Peyer's patch (tissue), 4 donors: Measurements from ENCODE around the gene SNRPA. TPM values are rescaled to one million over a fixed set of nuclear protein-coding genes. Genes with fewer than 3 reads are reported as not detected.
A peak's percentile ranks its signal among the peaks of the same experiment; 100 is the strongest.
"Not testable (repeated sequence)": the region's sequence is repeated elsewhere in the genome, so short reads cannot be mapped to it uniquely, and the experiment has no call there.

Source experiments
- DNase-seq, 3 donors: peaks; one replicate each; pipeline ENCODE4 v3.0.0-alpha.2; 2017 to 2019
- H3K27ac ChIP-seq, 4 donors: fragments of 200-600 bp; sonication (generic); one replicate each; pipeline ENCODE4 v1.5.1; 2016 to 2019
- H3K27me3 ChIP-seq, 2 donors: fragments of 200-600 bp; sonication (generic); one replicate each; pipeline ENCODE4 v1.5.1; 2019
- H3K36me3 ChIP-seq, 3 donors: fragments of 200-600 bp; sonication (generic); one replicate each; pipeline ENCODE4 v1.5.1; 2016 to 2019
- H3K4me1 ChIP-seq, 4 donors: fragments of 200-600 bp; sonication (generic); one replicate each; pipeline ENCODE4 v1.5.1; 2016 to 2019
- H3K4me3 ChIP-seq, 4 donors: fragments of 200-600 bp; sonication (generic); 1 replicate in 3 of 4; 2 replicates in 1 of 4; pipeline ENCODE4 v1.5.1; 2016 to 2019; ENCODE audit warnings: mild to moderate bottlenecking in 1 of 4
- H3K9me3 ChIP-seq, 4 donors: fragments of 200-600 bp; sonication (generic); one replicate each; pipeline ENCODE4 v1.5.1; 2016 to 2019; ENCODE audit warnings: mild to moderate bottlenecking in 1 of 4
- CTCF ChIP-seq, 6 experiments: fragments of 450-650 bp in 4 of 6; fragments of 200-600 bp in 2 of 6; sonication (generic) in 1 of 6; IDR thresholded peaks; one replicate each; pipeline ENCODE4 v1.5.1; 2017 to 2019; ENCODE audit warnings: antibody characterized with exemption in 6 of 6, mild to moderate bottlenecking in 3 of 6, moderate library complexity in 1 of 6
- POLR2A ChIP-seq, 2 donors: fragments of 450-650 bp; IDR thresholded peaks; one replicate each; pipeline ENCODE4 v1.5.1; 2017; ENCODE audit warnings: antibody characterized with exemption in 2 of 2, mild to moderate bottlenecking in 2 of 2, moderate library complexity in 2 of 2
- small RNA-seq, 2 donors: library from RNA; depleted of rRNA; stranded (forward); fragments of <200 nt; gene quantifications; one replicate each; pipeline ENCODE3, GENCODE V24; 2016
- total RNA-seq, 4 donors: library from RNA; depleted of rRNA; stranded (reverse); fragments of >200 nt; gene quantifications; one replicate each; pipeline ENCODE4 v1.1.0, GENCODE V29; 2016

Gene SNRPA
- total RNA-seq, 4 donors from 2014 or later, result 44.5 to 104 (median 72.1) TPM

GRCh38 chr19:40810649-40811408 lies 59.8 kb downstream of the SNRPA start:
- peaks cover 0 to 22% (median 0%) of the 10 kb centered on the region in 3 donors for H3K36me3 ChIP-seq
- H3K4me1 ChIP-seq, result peaks cover 0 to 54% (median 16%) of the 10 kb centered on the region in 4 donors
- H3K9me3 ChIP-seq, H3K27me3 ChIP-seq: not testable (repeated sequence)
- TF ChIP-seq CTCF (IDR thresholded peaks at IDR 0.05), result peak in 3 of 6 experiments; percentile 20 to 44 (median 35)
- peak overlapping the region; percentile 32 to 62 (median 48) for H3K4me3 ChIP-seq
- H3K27ac ChIP-seq, result peak overlapping the region; percentile 34 to 80 (median 74)
- DNase-seq, result peak; percentile 55 to 92 (median 87)

GRCh38 chr19:40811478-40812341 lies 60.7 kb downstream of the SNRPA start:
- H3K36me3 ChIP-seq, result peaks cover 0 to 22% (median 0%) of the 10 kb centered on the region in 3 donors
- H3K4me3 ChIP-seq, result peak overlapping the region; percentile 32 to 62 (median 48)
- no peaks in the 10 kb centered on the region for H3K9me3 ChIP-seq
- no peak for TF ChIP-seq CTCF (IDR thresholded peaks at IDR 0.05)
- no peak for TF ChIP-seq POLR2A (IDR thresholded peaks at IDR 0.05)
- peak in 1 of 3 donors; percentile 62 for DNase-seq
- peaks cover 0 to 45% (median 9%) of the 10 kb centered on the region in 4 donors for H3K4me1 ChIP-seq
- no peaks in the 10 kb centered on the region for H3K27me3 ChIP-seq
- peak overlapping the region; percentile 34 to 80 (median 74) for H3K27ac ChIP-seq

- not testable (repeated sequence) for H3K27me3 ChIP-seq, DNase-seq, H3K4me3 ChIP-seq, H3K9me3 ChIP-seq
- H3K4me1 ChIP-seq, result peaks cover 0 to 36% (median 4%) of the 10 kb centered on the region in 4 donors
- peaks cover 0 to 15% (median 0%) of the 10 kb centered on the region in 3 donors for H3K36me3 ChIP-seq
- H3K27ac ChIP-seq, result peak overlapping the region in 1 of 4 donors; percentile 50
Measured at GRCh38 chr19:40812571-40812970, 61.6 kb downstream of the SNRPA start.

- no peak overlapping the region for H3K4me3 ChIP-seq
- H3K4me1 ChIP-seq, result peaks cover 0 to 34% (median 4%) of the 10 kb centered on the region in 4 donors
- H3K27ac ChIP-seq, result peak overlapping the region in 1 of 4 donors; percentile 50
- peaks cover 0 to 9% (median 0%) of the 10 kb centered on the region in 3 donors for H3K36me3 ChIP-seq
- DNase-seq, result no peak
- TF ChIP-seq POLR2A (IDR thresholded peaks at IDR 0.05), result no peak
- no peak for TF ChIP-seq CTCF (IDR thresholded peaks at IDR 0.05)
- H3K9me3 ChIP-seq, result no peaks in the 10 kb centered on the region
- H3K27me3 ChIP-seq, result no peaks in the 10 kb centered on the region
Measured at GRCh38 chr19:40813182-40813581, 62.2 kb downstream of the SNRPA start.

Small RNA genes within 50 kb of the gene (small RNA-seq; reads per million reads assigned to genes)
- 0 reads per million in 2 donors for gene RNU6-195P

Other genes with a start within 250 kb of the SNRPA start
- 100 to 1,000 TPM in 2 of 4 donors, 10 to 100 TPM in 2; 73.4 to 121 (median 99.9) TPM for gene SHKBP1, start 174.3 kb upstream of the SNRPA start, total RNA-seq
- gene LTBP4, start 149.8 kb upstream of the SNRPA start, total RNA-seq, result 100 to 1,000 TPM; 164 to 484 (median 329) TPM
- gene NUMBL, start 60.6 kb upstream of the SNRPA start, total RNA-seq, result 100 to 1,000 TPM in 1 of 4 donors, 10 to 100 TPM in 3; 10.9 to 151 (median 27.9) TPM
- 10 to 100 TPM; 32.4 to 92.8 (median 41.9) TPM for gene COQ8B, start 34.3 kb upstream of the SNRPA start, total RNA-seq
- 10 to 100 TPM; 34.5 to 43.9 (median 38.9) TPM for gene ITPKC, start 34.1 kb upstream of the SNRPA start, total RNA-seq
- 10 to 100 TPM in 3 of 4 donors, 1 to 10 TPM in 1; 7.4 to 33.0 (median 21.6) TPM for gene ACTMAP, start 726 bp upstream of the SNRPA start, total RNA-seq
- 1 to 10 TPM in 1 of 4 donors, not detected in 3; 4.0 TPM for gene MIA, start 24.3 kb downstream of the SNRPA start, total RNA-seq
- 10 to 100 TPM; 14.9 to 71.2 (median 51.3) TPM for gene RAB4B, start 27.0 kb downstream of the SNRPA start, total RNA-seq
- 10 to 100 TPM; 75.8 to 96.6 (median 88.1) TPM for gene EGLN2, start 48.0 kb downstream of the SNRPA start, total RNA-seq
- gene CYP2A6, start 99.2 kb downstream of the SNRPA start, total RNA-seq, result not detected
- gene CYP2A7, start 131.0 kb downstream of the SNRPA start, total RNA-seq, result not detected
- 10 to 100 TPM in 3 of 4 donors, 1 to 10 TPM in 1; 5.8 to 58.8 (median 25.0) TPM for gene CYP2B6, start 240.1 kb downstream of the SNRPA start, total RNA-seq